ENCODE results near the gene TUG1.

The TUG1 gene

GRCh38 chr22:31019191-31019930 is 50.3 kb downstream of the TUG1 start:
- DNase-seq, result no peak

- DNase-seq, result no peak
Measured at GRCh38 chr22:31020334-31020733, 51.3 kb downstream of the TUG1 start.

- no peak for DNase-seq
Measured at GRCh38 chr22:31022516-31022915, 53.5 kb downstream of the TUG1 start.

Measured in CD4-positive, alpha-beta T cell treated with Interleukin-4 for 1 hour (primary cell).